Bronchial epithelial cell (primary cell): Measurements from ENCODE around the gene C6orf120. TPM values are rescaled to one million over a fixed set of nuclear protein-coding genes. Genes with fewer than 3 reads are reported as not detected.

Source experiments
- DNase-seq: peaks from one replicate; pipeline ENCODE4 v3.0.0-alpha.2; 2010; ENCODE audit warnings: low read depth
- FAIRE-seq: peaks from 2 replicates; lab custom pipeline; 2011; peaks lifted over from hg19 to GRCh38; lab: Jason Lieb, UNC
- H3K27me3 ChIP-seq: 2 replicates; pipeline ENCODE4 v1.5.1; 2011; ENCODE audit warnings: low read length; ENCODE audit not compliant: control insufficient read depth, insufficient read depth
- H3K36me3 ChIP-seq: 2 replicates; pipeline ENCODE4 v1.5.1; 2011; ENCODE audit warnings: low read length; ENCODE audit not compliant: control insufficient read depth, insufficient read depth
- H3K4me3 ChIP-seq: 2 replicates; pipeline ENCODE4 v1.5.1; 2011; ENCODE audit warnings: mild to moderate bottlenecking, low read depth, low read length, control low read depth
- CTCF ChIP-seq: IDR thresholded peaks from 2 replicates; pipeline ENCODE4 v1.5.1; 2011; ENCODE audit warnings: mild to moderate bottlenecking, moderate library complexity, low read length, control low read depth, inconsistent platforms; ENCODE audit not compliant: insufficient read depth, severe bottlenecking
- total RNA-seq: library from RNA; depleted of rRNA; stranded (reverse); fragments of >200 nt; gene quantifications from 2 replicates; pipeline ENCODE4 v1.2.1, GENCODE V29; 2014

C6orf120 gene
- total RNA-seq, 1 donor from 2014 or later: 17.6 TPM

- TF ChIP-seq CTCF: no peak
- Histone ChIP-seq H3K4me3 (no peak overlapping the region), H3K27me3 (no peaks in the 10 kb centered on the region), H3K36me3 (peaks cover 3% of the 10 kb centered on the region)
- peak; percentile 14 for DNase-seq
- no peak for FAIRE-seq
Observed at GRCh38 chr6:169669889-169670288, 32.0 kb upstream of the C6orf120 start.

- no peak for TF ChIP-seq CTCF
- H3K27me3 ChIP-seq: no peaks in the 10 kb centered on the region
- H3K4me3 ChIP-seq: no peak overlapping the region
- FAIRE-seq (no peak), DNase-seq (no peak)
- peaks cover 2% of the 10 kb centered on the region for H3K36me3 ChIP-seq
Observed at GRCh38 chr6:169671563-169671962, 30.4 kb upstream of the C6orf120 start.

GRCh38 chr6:169675011-169675410, 26.9 kb upstream of the C6orf120 start:
- Histone ChIP-seq H3K27me3 (no peaks in the 10 kb centered on the region), H3K36me3 (no peaks in the 10 kb centered on the region), H3K4me3 (no peak overlapping the region)
- DNase-seq: no peak
- TF ChIP-seq CTCF: no peak
- no peak for FAIRE-seq

- peaks cover under 1% of the 10 kb centered on the region for H3K36me3 ChIP-seq
- TF ChIP-seq CTCF: no peak
- no peak for FAIRE-seq
- H3K27me3 ChIP-seq: no peaks in the 10 kb centered on the region
- DNase-seq: no peak
- no peak overlapping the region for H3K4me3 ChIP-seq
Observed at GRCh38 chr6:169677096-169677495, 24.8 kb upstream of the C6orf120 start.

- FAIRE-seq (no peak), DNase-seq (no peak)
- Histone ChIP-seq H3K4me3 (no peak overlapping the region), H3K36me3 (peaks cover 4% of the 10 kb centered on the region), H3K27me3 (no peaks in the 10 kb centered on the region)
- no peak for TF ChIP-seq CTCF
Observed at GRCh38 chr6:169678342-169678741, 23.6 kb upstream of the C6orf120 start.

- DNase-seq (peak; percentile 12), FAIRE-seq (no peak)
- no peak for TF ChIP-seq CTCF
Observed at GRCh38 chr6:169684056-169684455, 17.9 kb upstream of the C6orf120 start.

More at GRCh38 chr6:169684056-169684455, 17.9 kb upstream of the C6orf120 start:
- no peak overlapping the region for H3K4me3 ChIP-seq
- no peaks in the 10 kb centered on the region for H3K27me3 ChIP-seq
- H3K36me3 ChIP-seq: peaks cover 5% of the 10 kb centered on the region
